ENCODE data around the gene KRTAP10-4. TPM values are rescaled to one million over a fixed set of nuclear protein-coding genes. Genes with fewer than 3 reads are reported as not detected.

KRTAP10-4 gene
- total and polyA plus RNA-seq, 2 of the 4 experiments (the other 2 are of a cell fraction), result not detected

DNA sequence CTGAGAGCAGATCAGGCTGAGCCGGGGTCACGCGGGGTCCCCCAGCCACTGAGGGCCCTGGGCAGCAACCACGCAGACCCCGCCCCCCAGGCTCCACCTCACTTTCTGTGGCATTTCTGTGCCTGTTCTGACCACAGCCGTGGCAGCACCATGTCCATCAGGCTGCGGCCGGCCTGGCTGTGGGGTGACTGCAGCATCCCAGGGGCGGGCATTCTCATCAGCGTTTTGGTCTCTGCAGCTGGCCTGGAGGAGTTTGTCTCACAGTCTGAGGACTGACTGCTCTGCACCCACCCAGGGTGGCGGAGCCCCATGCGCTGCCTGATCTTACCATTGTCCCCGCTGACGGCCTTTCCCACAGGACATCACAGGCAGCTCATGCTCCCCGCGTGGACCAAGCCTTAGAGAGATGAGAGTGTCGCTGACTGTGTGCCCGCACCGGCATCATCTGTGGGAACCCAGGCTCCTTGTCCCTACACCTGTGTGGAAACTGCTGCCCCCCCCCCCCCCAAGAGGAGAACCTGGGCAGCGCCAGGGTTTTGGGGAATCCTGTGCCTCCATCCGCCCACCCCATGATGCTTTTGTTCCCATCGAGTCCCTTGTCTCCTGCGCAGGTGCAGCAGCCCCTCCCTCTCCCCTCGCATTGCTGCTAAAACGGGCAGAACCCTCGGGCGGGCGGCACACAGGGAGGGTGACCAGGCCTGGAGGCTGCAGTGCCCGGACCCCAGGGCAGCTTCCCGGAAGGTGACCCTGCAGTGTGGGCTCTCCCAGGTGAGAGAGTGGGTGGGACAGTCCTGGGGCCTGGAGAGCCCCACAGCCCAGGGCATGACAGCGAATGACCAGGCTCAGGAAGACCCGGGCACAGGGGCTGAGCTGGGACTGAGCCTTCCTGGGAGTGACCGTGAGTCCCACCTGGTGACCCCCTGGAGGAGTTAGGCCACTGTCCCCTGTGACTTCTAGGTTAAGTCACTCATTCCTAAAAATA is 35.3 kb upstream of the KRTAP10-4 start:
- Histone ChIP-seq H3K36me3 (ENCODE audit: control insufficient read depth, insufficient read depth, low read length) (no peaks in the 10 kb centered on the region), H3K18ac (ENCODE audit: low read depth, low read length) (no peak overlapping the region), H3K14ac (replicated peaks; ENCODE audit: low read depth, low read length) (no peak overlapping the region), H3K4me3 (ENCODE audit: insufficient read depth, low read depth, low read length) (no peak overlapping the region), H3K23ac (ENCODE audit: low read depth, low read length) (no peak overlapping the region), H3K79me1 (ENCODE audit: low read depth in 1 of 2, low read length in 2 of 2) (no peaks in the 10 kb centered on the region), H3K9ac (ENCODE audit: low read depth, low read length) (no peak overlapping the region), H2BK120ac (ENCODE audit: low read depth, low read length) (no peak overlapping the region), H2AK9ac (replicated peaks; ENCODE audit: low read depth, low read length, poor library complexity) (no peak overlapping the region), H3K27ac (ENCODE audit: insufficient read depth, low read length) (no peak overlapping the region), H3K9me1 (ENCODE audit: insufficient read depth, low read length) (no peaks in the 10 kb centered on the region), H3K27me3 (ENCODE audit: control insufficient read depth, insufficient read depth, low read length) (0 out of 2 replicates have a peak, but pooled peaks cover 2% of the 10 kb centered on the region), H3K4me2 (ENCODE audit: low read depth, low read length) (no peak overlapping the region), H4K5ac (ENCODE audit: low read depth, low read length) (no peak overlapping the region), H2BK20ac (ENCODE audit: low read depth, low read length) (no peak overlapping the region), H2AFZ (replicated peaks; ENCODE audit: low read length, poor library complexity) (no peak overlapping the region), H2BK5ac (ENCODE audit: low read depth, low read length, poor library complexity, severe bottlenecking) (no peak overlapping the region), H3K4ac (ENCODE audit: low read depth, low read length) (no peak overlapping the region), H2AK5ac (ENCODE audit: low read depth, low read length) (no peak overlapping the region), H4K8ac (ENCODE audit: low read depth in 2 of 2, low read length in 2 of 2) (no peak overlapping the region), H2BK15ac (ENCODE audit: low read depth, low read length) (no peak overlapping the region), H4K20me1 (ENCODE audit: insufficient read depth, low read length) (no peaks in the 10 kb centered on the region), H3K9me3 (ENCODE audit: control insufficient read depth, insufficient read depth, low read length) (peaks cover 2% of the 10 kb centered on the region; the same call in 1 of the 2 replicates), H3K4me1 (ENCODE audit: control insufficient read depth, insufficient read depth, low read length) (no peaks in the 10 kb centered on the region), H3K56ac (ENCODE audit: extremely low read depth, insufficient read depth, low read length) (no peak overlapping the region), H4K91ac (ENCODE audit: insufficient read depth, low read depth, low read length) (no peak overlapping the region)
- 68% methylated on average over 11 of the region's 33 CpGs; no CpG with 5 or more reads in 1 of the 2 experiments for WGBS, 2 experiments (ENCODE audit: extremely low coverage in 2 of 2, insufficient read length in 1 of 2)
- in situ Hi-C loops (cut with MboI; ENCODE audit: low sequenced_read_pairs) (no loop called here), dilution Hi-C loops (cut with HindIII; ENCODE audit: low sequenced_read_pairs, unreplicated experiment) (no loop called here), intact Hi-C loops (cut with micrococcal nuclease) (no loop called here)
- ChIA-PET CTCF (no interaction called here), POLR2A (ENCODE audit: unreplicated experiment) (no interaction called here)
- ATAC-seq (ENCODE audit: low read depth), result no peak
- DNase-seq, result no peak
- no TSS peak for BruUV-seq (replicated peaks)
- TF ChIP-seq MXI1 (IDR thresholded peaks at IDR 0.05; ENCODE audit: borderline replicate concordance, low read depth, low read length) (no peak), RAD21 (IDR thresholded peaks at IDR 0.05; ENCODE audit: low read length) (no peak), USF2 (IDR thresholded peaks at IDR 0.05; ENCODE audit: low read depth, low read length) (no peak), CEBPB (IDR thresholded peaks at IDR 0.05; ENCODE audit: low read depth, low read length) (no peak), MAZ (IDR thresholded peaks at IDR 0.05; ENCODE audit: borderline replicate concordance, low read depth, low read length) (no peak), SMC3 (IDR thresholded peaks at IDR 0.05; ENCODE audit: low read depth, low read length) (no peak), RCOR1 (IDR thresholded peaks at IDR 0.05; ENCODE audit: insufficient replicate concordance, low read length) (no peak), MAFK (IDR thresholded peaks at IDR 0.05; ENCODE audit: low read depth, low read length) (no peak), RFX5 (IDR thresholded peaks at IDR 0.05; ENCODE audit: low read depth, low read length) (no peak)

Data from IMR-90 (cell line).